Sciatic nerve (tissue), 2 donors: ENCODE data around the gene TNS1. TPM values are rescaled to one million over a fixed set of nuclear protein-coding genes. Genes with fewer than 3 reads are reported as not detected.

Experiments used
- ATAC-seq: fragments of 200-7000 bp; cut with Tn5 transposase; one replicate; pipeline ENCODE4 v1.9.1; 2020; ENCODE audit warnings: mild to moderate bottlenecking, moderate library complexity
- DNase-seq: peaks from one replicate; pipeline ENCODE4 v3.0.0-alpha.2; 2020; ENCODE audit warnings: low spot score
- intact Hi-C: fragments of 100-400 bp; cut with DNase I; formaldehyde crosslinking; loops from one replicate; pipeline ENCODE4 v1.14.2; 2022
- total RNA-seq: library from RNA; stranded (reverse); fragmentation: NEBNext Ultra II Directional; extraction: Animal tissue kit (Norgen Biotek cat#: 25700); gene quantifications from one replicate; pipeline ENCODE4 v1.2.1, GENCODE V29; 2021
- donor health status: DM: no; HTN: no; CAD: no.
- donor health status: DM: no; HTN: no; CAD: no.

Gene TNS1
- total RNA-seq, 1 donor from 2014 or later: 703 TPM

GRCh38 chr2:218003981-218004419, 1.2 kb upstream of the TNS1 start:
- ATAC-seq (peak; percentile 89), DNase-seq (peak; percentile 81)
- intact Hi-C loops: no loop called here

GRCh38 chr2:218003281-218003944, 618 bp upstream of the TNS1 start:
- ATAC-seq: peak; percentile 78
- peak; percentile 75 for DNase-seq
- intact Hi-C loops: no loop called here

- no peak for ATAC-seq
- intact Hi-C loops: no loop called here
Observed at GRCh38 chr2:218002143-218002844, 501 bp downstream of the TNS1 start.

GRCh38 chr2:218001629-218002028, 1.2 kb downstream of the TNS1 start:
- ATAC-seq: no peak
- intact Hi-C loops: no loop called here
- DNase-seq: no peak

More at GRCh38 chr2:218002143-218002844, 501 bp downstream of the TNS1 start:
- no peak for DNase-seq

GRCh38 chr2:218000136-218000535, 2.7 kb downstream of the TNS1 start:
- DNase-seq (no peak), ATAC-seq (no peak)
- intact Hi-C loops: no loop called here

GRCh38 chr2:217999595-217999959, 3.2 kb downstream of the TNS1 start:
- intact Hi-C loops: no loop called here
- ATAC-seq (no peak), DNase-seq (no peak)

GRCh38 chr2:217998926-217999594, 3.7 kb downstream of the TNS1 start:
- DNase-seq (no peak), ATAC-seq (no peak)
- intact Hi-C loops: no loop called here

- intact Hi-C loops: loop anchor here (1.0 kb wide), 1 partner anchor 17 kb away; no protein-coding TSS in a partner anchor
- no peak for ATAC-seq
Observed at GRCh38 chr2:217997510-217997909, 5.3 kb downstream of the TNS1 start.

GRCh38 chr2:217996361-217996760, 6.4 kb downstream of the TNS1 start:
- peak; percentile 72 for DNase-seq
- intact Hi-C loops: no loop called here
- ATAC-seq: peak; percentile 65

More at GRCh38 chr2:217997510-217997909, 5.3 kb downstream of the TNS1 start:
- no peak for DNase-seq

- ATAC-seq (peak; percentile 76), DNase-seq (peak; percentile 75)
- intact Hi-C loops: no loop called here
Observed at GRCh38 chr2:217995731-217996231, 7.0 kb downstream of the TNS1 start.

GRCh38 chr2:217994776-217995274, 8.0 kb downstream of the TNS1 start:
- intact Hi-C loops: loop anchor here (5.0 kb wide), 2 partner anchors 37 to 208 kb away; no protein-coding TSS in a partner anchor
- DNase-seq: no peak
- no peak for ATAC-seq

GRCh38 chr2:217993817-217994463, 8.9 kb downstream of the TNS1 start:
- ATAC-seq: peak; percentile 73
- intact Hi-C loops: loop anchor here (5.0 kb wide), 2 partner anchors 38 to 207 kb away; no protein-coding TSS in a partner anchor
- peak; percentile 85 for DNase-seq

- DNase-seq: no peak
- intact Hi-C loops: loop anchor here (5.0 kb wide), 2 partner anchors 39 to 206 kb away; no protein-coding TSS in a partner anchor
- peak; percentile 4 for ATAC-seq
Observed at GRCh38 chr2:217993138-217993537, 9.7 kb downstream of the TNS1 start.

- DNase-seq (peak; percentile 41), ATAC-seq (no peak)
- intact Hi-C loops: loop anchor here (5.0 kb wide), 2 partner anchors 40 to 205 kb away; no protein-coding TSS in a partner anchor
Observed at GRCh38 chr2:217992061-217992460, 10.7 kb downstream of the TNS1 start.

GRCh38 chr2:217990791-217991465, 11.9 kb downstream of the TNS1 start:
- peak; percentile 56 for DNase-seq
- ATAC-seq: no peak
- intact Hi-C loops: loop anchor here (5.0 kb wide), 2 partner anchors 41 to 204 kb away; no protein-coding TSS in a partner anchor

GRCh38 chr2:217990389-217990788, 12.4 kb downstream of the TNS1 start:
- DNase-seq: peak; percentile 36
- ATAC-seq: no peak
- intact Hi-C loops: loop anchor here (5.0 kb wide), 2 partner anchors 42 to 203 kb away; no protein-coding TSS in a partner anchor

GRCh38 chr2:217989221-217989948, 13.4 kb downstream of the TNS1 start:
- ATAC-seq (no peak), DNase-seq (peak; percentile 54)
- intact Hi-C loops: loop anchor here (5.0 kb wide), 2 partner anchors 47 to 97 kb away; no protein-coding TSS in a partner anchor
